ENCODE results near the gene LLGL1. TPM values are rescaled to one million over a fixed set of nuclear protein-coding genes. Genes with fewer than 3 reads are reported as not detected.

LLGL1 gene
- total and polyA plus RNA-seq, 4 donors: 4.0 to 18.9 (median 13.4) TPM

- DNase-seq: peak; percentile 79 to 90
- H3K36me3 ChIP-seq (ENCODE audit: control insufficient read depth in 1 of 2, insufficient read depth in 2 of 2, low read length in 1 of 2): peaks cover 0 to 3% of the 10 kb centered on the region in 2 donors
- peaks cover 0 to 5% of the 10 kb centered on the region in 2 donors for H3K4me1 ChIP-seq (ENCODE audit: control insufficient read depth in 1 of 2, insufficient read depth in 2 of 2, low read length in 2 of 2)
- WGBS, 2 donors: 0 to 1% methylated on average over 16 of the region's 16 CpGs
- peak; percentile 36 for ATAC-seq (ENCODE audit: low FRiP score)
- H3K27ac ChIP-seq (ENCODE audit: low read depth in 1 of 2, low read length in 2 of 2): peak overlapping the region; percentile 3 to 72
- intact Hi-C loops (cut with DNase I): loop anchor here in 1 of 2 donors (2.0 kb wide), 1 partner anchor 54 kb away; the partner anchor contains the start of genes SMCR8 and TOP3A
- no peaks in the 10 kb centered on the region for H3K27me3 ChIP-seq (ENCODE audit: control insufficient read depth in 1 of 2, insufficient read depth in 2 of 2, low read length in 1 of 2)
- H3K4me3 ChIP-seq (ENCODE audit: low read length in 2 of 2): peak overlapping the region; percentile 55 to 59
- H3K9me3 ChIP-seq (ENCODE audit: control insufficient read depth, low read length): no peaks in the 10 kb centered on the region
These were observed 35.7 kb downstream of the LLGL1 start for GRCh38 chr17:18261146-18261515.

- no peak for DNase-seq
- H3K4me3 ChIP-seq (ENCODE audit: low read length in 2 of 2): no peak overlapping the region
- peak overlapping the region; percentile 23 to 72 for H3K27ac ChIP-seq (ENCODE audit: low read depth in 1 of 2, low read length in 2 of 2)
- peaks cover 0 to 5% of the 10 kb centered on the region in 2 donors for H3K4me1 ChIP-seq (ENCODE audit: control insufficient read depth in 1 of 2, insufficient read depth in 2 of 2, low read length in 2 of 2)
- no peak for ATAC-seq (ENCODE audit: low FRiP score)
- intact Hi-C loops (cut with DNase I): loop anchor here in 1 of 2 donors (2.0 kb wide), 1 partner anchor 53 kb away; the partner anchor contains the start of genes SMCR8 and TOP3A
- H3K9me3 ChIP-seq (ENCODE audit: control insufficient read depth, low read length): no peaks in the 10 kb centered on the region
- no peaks in the 10 kb centered on the region for H3K27me3 ChIP-seq (ENCODE audit: control insufficient read depth in 1 of 2, insufficient read depth in 2 of 2, low read length in 1 of 2)
- WGBS, 2 donors: 64 to 66% methylated on average over 3 of the region's 3 CpGs
- H3K36me3 ChIP-seq (ENCODE audit: control insufficient read depth in 1 of 2, insufficient read depth in 2 of 2, low read length in 1 of 2): peaks cover 0 to 3% of the 10 kb centered on the region in 2 donors
These were observed 36.2 kb downstream of the LLGL1 start for GRCh38 chr17:18261659-18262058.

- no peaks in the 10 kb centered on the region for H3K9me3 ChIP-seq (ENCODE audit: control insufficient read depth, low read length)
- peaks cover 0 to 5% of the 10 kb centered on the region in 2 donors for H3K4me1 ChIP-seq (ENCODE audit: control insufficient read depth in 1 of 2, insufficient read depth in 2 of 2, low read length in 2 of 2)
- peaks cover 0 to 3% of the 10 kb centered on the region in 2 donors for H3K36me3 ChIP-seq (ENCODE audit: control insufficient read depth in 1 of 2, insufficient read depth in 2 of 2, low read length in 1 of 2)
- intact Hi-C loops (cut with DNase I): no loop called here
- ATAC-seq (ENCODE audit: low FRiP score) (no peak), DNase-seq (no peak)
- 68 to 71% methylated on average over 2 of the region's 2 CpGs for WGBS, 2 donors
- peak overlapping the region in 1 of 2 donors; percentile 72 for H3K27ac ChIP-seq (ENCODE audit: low read depth in 1 of 2, low read length in 2 of 2)
- no peaks in the 10 kb centered on the region for H3K27me3 ChIP-seq (ENCODE audit: control insufficient read depth in 1 of 2, insufficient read depth in 2 of 2, low read length in 1 of 2)
- no peak overlapping the region for H3K4me3 ChIP-seq (ENCODE audit: low read length in 2 of 2)
These were observed 36.7 kb downstream of the LLGL1 start for GRCh38 chr17:18262111-18262510.

GRCh38 chr17:18262641-18263040, 37.2 kb downstream of the LLGL1 start:
- intact Hi-C loops (cut with DNase I): no loop called here
- no peak overlapping the region for H3K27ac ChIP-seq (ENCODE audit: low read depth in 1 of 2, low read length in 2 of 2)
- 81 to 83% methylated on average over 12 of the region's 12 CpGs for WGBS, 2 donors

GRCh38 chr17:18263885-18264682, 38.6 kb downstream of the LLGL1 start:
- Histone ChIP-seq H3K4me3 (ENCODE audit: low read length in 2 of 2) (no peak overlapping the region), H3K36me3 (ENCODE audit: control insufficient read depth in 1 of 2, insufficient read depth in 2 of 2, low read length in 1 of 2) (peaks cover 0 to 3% of the 10 kb centered on the region in 2 donors), H3K27ac (ENCODE audit: low read depth in 1 of 2, low read length in 2 of 2) (no peak overlapping the region), H3K27me3 (ENCODE audit: control insufficient read depth in 1 of 2, insufficient read depth in 2 of 2, low read length in 1 of 2) (no peaks in the 10 kb centered on the region), H3K9me3 (ENCODE audit: control insufficient read depth, low read length) (no peaks in the 10 kb centered on the region), H3K4me1 (ENCODE audit: control insufficient read depth in 1 of 2, insufficient read depth in 2 of 2, low read length in 2 of 2) (peaks cover 0 to 5% of the 10 kb centered on the region in 2 donors)
- intact Hi-C loops (cut with DNase I): no loop called here
- no peak for ATAC-seq (ENCODE audit: low FRiP score)
- 90 to 92% methylated on average over 46 to 50 of the region's 50 CpGs for WGBS, 2 donors
- no peak for DNase-seq

More at GRCh38 chr17:18262641-18263040, 37.2 kb downstream of the LLGL1 start:
- Histone ChIP-seq H3K4me1 (ENCODE audit: control insufficient read depth in 1 of 2, insufficient read depth in 2 of 2, low read length in 2 of 2) (peaks cover 0 to 5% of the 10 kb centered on the region in 2 donors), H3K27me3 (ENCODE audit: control insufficient read depth in 1 of 2, insufficient read depth in 2 of 2, low read length in 1 of 2) (no peaks in the 10 kb centered on the region), H3K9me3 (ENCODE audit: control insufficient read depth, low read length) (no peaks in the 10 kb centered on the region), H3K4me3 (ENCODE audit: low read length in 2 of 2) (no peak overlapping the region), H3K36me3 (ENCODE audit: control insufficient read depth in 1 of 2, insufficient read depth in 2 of 2, low read length in 1 of 2) (peaks cover 0 to 3% of the 10 kb centered on the region in 2 donors)
- no peak for ATAC-seq (ENCODE audit: low FRiP score)
- no peak for DNase-seq

- WGBS, 2 donors: 80 to 83% methylated on average over 10 of the region's 10 CpGs
- DNase-seq (no peak), ATAC-seq (ENCODE audit: low FRiP score) (no peak)
- no peaks in the 10 kb centered on the region for H3K27me3 ChIP-seq (ENCODE audit: control insufficient read depth in 1 of 2, insufficient read depth in 2 of 2, low read length in 1 of 2)
- H3K36me3 ChIP-seq (ENCODE audit: control insufficient read depth in 1 of 2, insufficient read depth in 2 of 2, low read length in 1 of 2): peaks cover 0 to 3% of the 10 kb centered on the region in 2 donors
- no peak overlapping the region for H3K27ac ChIP-seq (ENCODE audit: low read depth in 1 of 2, low read length in 2 of 2)
- H3K4me3 ChIP-seq (ENCODE audit: low read length in 2 of 2): no peak overlapping the region
- H3K4me1 ChIP-seq (ENCODE audit: control insufficient read depth in 1 of 2, insufficient read depth in 2 of 2, low read length in 2 of 2): no peaks in the 10 kb centered on the region
- no peaks in the 10 kb centered on the region for H3K9me3 ChIP-seq (ENCODE audit: control insufficient read depth, low read length)
- intact Hi-C loops (cut with DNase I): no loop called here
These were observed 41.9 kb downstream of the LLGL1 start for GRCh38 chr17:18267366-18267765.

GRCh38 chr17:18267927-18268711, 42.7 kb downstream of the LLGL1 start:
- DNase-seq (no peak), ATAC-seq (ENCODE audit: low FRiP score) (no peak)
- intact Hi-C loops (cut with DNase I): no loop called here
- Histone ChIP-seq H3K9me3 (ENCODE audit: control insufficient read depth, low read length) (no peaks in the 10 kb centered on the region), H3K4me1 (ENCODE audit: control insufficient read depth in 1 of 2, insufficient read depth in 2 of 2, low read length in 2 of 2) (no peaks in the 10 kb centered on the region), H3K27ac (ENCODE audit: low read depth in 1 of 2, low read length in 2 of 2) (no peak overlapping the region), H3K36me3 (ENCODE audit: control insufficient read depth in 1 of 2, insufficient read depth in 2 of 2, low read length in 1 of 2) (peaks cover 0 to 3% of the 10 kb centered on the region in 2 donors), H3K4me3 (ENCODE audit: low read length in 2 of 2) (no peak overlapping the region), H3K27me3 (ENCODE audit: control insufficient read depth in 1 of 2, insufficient read depth in 2 of 2, low read length in 1 of 2) (no peaks in the 10 kb centered on the region)
- WGBS, 2 donors: 40 to 45% methylated on average over 14 of the region's 14 CpGs

GRCh38 chr17:18270046-18270931, 44.9 kb downstream of the LLGL1 start:
- peaks cover 0 to 2% of the 10 kb centered on the region in 2 donors for H3K36me3 ChIP-seq (ENCODE audit: control insufficient read depth in 1 of 2, insufficient read depth in 2 of 2, low read length in 1 of 2)
- no peaks in the 10 kb centered on the region for H3K9me3 ChIP-seq (ENCODE audit: control insufficient read depth, low read length)
- H3K27ac ChIP-seq (ENCODE audit: low read depth in 1 of 2, low read length in 2 of 2): no peak overlapping the region
- H3K4me1 ChIP-seq (ENCODE audit: control insufficient read depth in 1 of 2, insufficient read depth in 2 of 2, low read length in 2 of 2): no peaks in the 10 kb centered on the region
- ATAC-seq (ENCODE audit: low FRiP score) (no peak), DNase-seq (no peak)
- intact Hi-C loops (cut with DNase I): no loop called here
- H3K27me3 ChIP-seq (ENCODE audit: control insufficient read depth in 1 of 2, insufficient read depth in 2 of 2, low read length in 1 of 2): no peaks in the 10 kb centered on the region
- 79 to 80% methylated on average over 14 of the region's 14 CpGs for WGBS, 2 donors
- no peak overlapping the region for H3K4me3 ChIP-seq (ENCODE audit: low read length in 2 of 2)

Measured in aorta (tissue), 5 donors.